ENCODE measurements around the gene SHOC2.
"Not testable (repeated sequence)": the region's sequence is repeated elsewhere in the genome, so short reads cannot be mapped to it uniquely, and the experiment has no call there.

The SHOC2 gene

GRCh38 chr10:110900983-110901382 is 18.4 kb upstream of the SHOC2 start:
- no peak overlapping the region for H3K4me3 ChIP-seq (ENCODE audit: low read depth, low read length)

- H3K4me3 ChIP-seq (ENCODE audit: low read depth, low read length), result no peak overlapping the region
These were observed 17.2 kb upstream of the SHOC2 start for GRCh38 chr10:110901954-110902819.

GRCh38 chr10:110903280-110904278 is 15.8 kb upstream of the SHOC2 start:
- H3K4me3 ChIP-seq (ENCODE audit: low read depth, low read length), result no peak overlapping the region

- H3K4me3 ChIP-seq (ENCODE audit: low read depth, low read length), result no peak overlapping the region
These were observed 9.3 kb upstream of the SHOC2 start for GRCh38 chr10:110910138-110910537.

- H3K4me3 ChIP-seq (ENCODE audit: low read depth, low read length), result no peak overlapping the region
These were observed 7.0 kb upstream of the SHOC2 start for GRCh38 chr10:110912374-110912773.

- H3K4me3 ChIP-seq (ENCODE audit: low read depth, low read length), result no peak overlapping the region
These were observed 5.0 kb upstream of the SHOC2 start for GRCh38 chr10:110914431-110914830.

- H3K4me3 ChIP-seq (ENCODE audit: low read depth, low read length), result no peak overlapping the region
These were observed 4.4 kb upstream of the SHOC2 start for GRCh38 chr10:110915035-110915434.

GRCh38 chr10:110915600-110915999 is 3.8 kb upstream of the SHOC2 start:
- H3K4me3 ChIP-seq (ENCODE audit: low read depth, low read length), result not testable (repeated sequence)

- H3K4me3 ChIP-seq (ENCODE audit: low read depth, low read length), result no peak overlapping the region
These were observed 2.7 kb upstream of the SHOC2 start for GRCh38 chr10:110916554-110917346.

GRCh38 chr10:110918269-110918642 is 1.1 kb upstream of the SHOC2 start:
- H3K4me3 ChIP-seq (ENCODE audit: low read depth, low read length), result peak overlapping the region; percentile 98

- H3K4me3 ChIP-seq (ENCODE audit: low read depth, low read length), result peak within 1 kb of the TSS; percentile 98
These were observed 608 bp upstream of the SHOC2 start, which contains the start of gene BBIP1 for GRCh38 chr10:110918643-110919348. Gene BBIP1 (minus strand): TSS chr10:110919180. CDS start chr10:110918157, 1,023 bp downstream.

GRCh38 chr10:110919971-110920881 is 822 bp downstream of the SHOC2 start:
- H3K4me3 ChIP-seq (ENCODE audit: low read depth, low read length), result peak overlapping the region; percentile 93

- no peak overlapping the region for H3K4me3 ChIP-seq (ENCODE audit: low read depth, low read length)
These were observed 4.6 kb downstream of the SHOC2 start for GRCh38 chr10:110923856-110924493.

GRCh38 chr10:110927461-110927860 is 8.1 kb downstream of the SHOC2 start:
- H3K4me3 ChIP-seq (ENCODE audit: low read depth, low read length), result no peak overlapping the region

- no peak overlapping the region for H3K4me3 ChIP-seq (ENCODE audit: low read depth, low read length)
These were observed 12.5 kb downstream of the SHOC2 start for GRCh38 chr10:110931769-110932381.

GRCh38 chr10:110932505-110933180 is 13.2 kb downstream of the SHOC2 start:
- no peak overlapping the region for H3K4me3 ChIP-seq (ENCODE audit: low read depth, low read length)

GRCh38 chr10:110936757-110937156 is 17.4 kb downstream of the SHOC2 start:
- no peak overlapping the region for H3K4me3 ChIP-seq (ENCODE audit: low read depth, low read length)

GRCh38 chr10:110939419-110939818 is 20.0 kb downstream of the SHOC2 start:
- H3K4me3 ChIP-seq (ENCODE audit: low read depth, low read length), result no peak overlapping the region
